ENCODE measurements around the gene NTMT2.
"Not testable (repeated sequence)": the region's sequence is repeated elsewhere in the genome, so short reads cannot be mapped to it uniquely, and the experiment has no call there.

The NTMT2 gene

GRCh38 chr1:170145770-170146676 lies at the start of gene NTMT2:
Gene NTMT2, plus strand, starts transcription at chr1:170145959. Its CDS starts 149 bp downstream, at chr1:170146108.
- in situ Hi-C loops (cut with MboI; ENCODE audit: low sequenced_read_pairs) = no loop called here

- in situ Hi-C loops (cut with MboI; ENCODE audit: low sequenced_read_pairs) = no loop called here
These were observed 49.6 kb upstream of the NTMT2 start for GRCh38 chr1:170095976-170096748.

- in situ Hi-C loops (cut with MboI; ENCODE audit: low sequenced_read_pairs) = no loop called here
These were observed 48.9 kb upstream of the NTMT2 start for GRCh38 chr1:170096806-170097340.

GRCh38 chr1:170097449-170097948 lies 48.3 kb upstream of the NTMT2 start:
- in situ Hi-C loops (cut with MboI; ENCODE audit: low sequenced_read_pairs) = no loop called here

GRCh38 chr1:170113140-170113539 lies 32.6 kb upstream of the NTMT2 start:
- in situ Hi-C loops (cut with MboI; ENCODE audit: low sequenced_read_pairs) = not testable (repeated sequence)

- in situ Hi-C loops (cut with MboI; ENCODE audit: low sequenced_read_pairs) = no loop called here
These were observed 30.9 kb upstream of the NTMT2 start for GRCh38 chr1:170114906-170115305.

- in situ Hi-C loops (cut with MboI; ENCODE audit: low sequenced_read_pairs) = no loop called here
These were observed 23.4 kb upstream of the NTMT2 start for GRCh38 chr1:170122366-170122765.

- in situ Hi-C loops (cut with MboI; ENCODE audit: low sequenced_read_pairs) = no loop called here
These were observed 20.5 kb upstream of the NTMT2 start for GRCh38 chr1:170125269-170125668.

- in situ Hi-C loops (cut with MboI; ENCODE audit: low sequenced_read_pairs) = no loop called here
These were observed 19.1 kb upstream of the NTMT2 start for GRCh38 chr1:170126696-170127095.

GRCh38 chr1:170131450-170131849 lies 14.3 kb upstream of the NTMT2 start:
- in situ Hi-C loops (cut with MboI; ENCODE audit: low sequenced_read_pairs) = no loop called here

GRCh38 chr1:170131984-170132383 lies 13.8 kb upstream of the NTMT2 start:
- in situ Hi-C loops (cut with MboI; ENCODE audit: low sequenced_read_pairs) = no loop called here

GRCh38 chr1:170133766-170134495 lies 11.8 kb upstream of the NTMT2 start:
- in situ Hi-C loops (cut with MboI; ENCODE audit: low sequenced_read_pairs) = no loop called here

- in situ Hi-C loops (cut with MboI; ENCODE audit: low sequenced_read_pairs) = no loop called here
These were observed 11.2 kb upstream of the NTMT2 start for GRCh38 chr1:170134521-170134920.

GRCh38 chr1:170140371-170140770 lies 5.4 kb upstream of the NTMT2 start:
- in situ Hi-C loops (cut with MboI; ENCODE audit: low sequenced_read_pairs) = no loop called here

GRCh38 chr1:170145061-170145460 lies 698 bp upstream of the NTMT2 start:
- in situ Hi-C loops (cut with MboI; ENCODE audit: low sequenced_read_pairs) = no loop called here

- in situ Hi-C loops (cut with MboI; ENCODE audit: low sequenced_read_pairs) = no loop called here
These were observed 1.0 kb downstream of the NTMT2 start for GRCh38 chr1:170146720-170147263.

GRCh38 chr1:170149241-170149640 lies 3.5 kb downstream of the NTMT2 start:
- in situ Hi-C loops (cut with MboI; ENCODE audit: low sequenced_read_pairs) = no loop called here

- in situ Hi-C loops (cut with MboI; ENCODE audit: low sequenced_read_pairs) = no loop called here
These were observed 4.3 kb downstream of the NTMT2 start for GRCh38 chr1:170150016-170150415.

GRCh38 chr1:170150921-170151320 lies 5.2 kb downstream of the NTMT2 start:
- in situ Hi-C loops (cut with MboI; ENCODE audit: low sequenced_read_pairs) = no loop called here

- in situ Hi-C loops (cut with MboI; ENCODE audit: low sequenced_read_pairs) = no loop called here
These were observed 7.7 kb downstream of the NTMT2 start for GRCh38 chr1:170153417-170153816.
